Naive thymus-derived CD4-positive, alpha-beta T cell (primary cell): ENCODE data around the gene ZP2. TPM values are rescaled to one million over a fixed set of nuclear protein-coding genes. Genes with fewer than 3 reads are reported as not detected.

Experiments
- ATAC-seq: fragments of 150-1000 bp; cut with Tn5 transposase; 2 replicates; pipeline ENCODE4 v1.10.0; 2021; ENCODE audit warnings: mild to moderate bottlenecking, moderate library complexity
- CTCF ChIA-PET: fragments of 350-600 bp; sonication (Branson Sonifier 250); formaldehyde crosslinking; loops from one replicate; lab custom pipeline; 2021; ENCODE audit warnings: antibody characterized with exemption; lab: Charles Lee
- POLR2A ChIA-PET: fragments of 350-600 bp; sonication (Branson Sonifier 250); formaldehyde crosslinking; loops from one replicate; lab custom pipeline; 2021; ENCODE audit warnings: antibody characterized with exemption, inconsistent platforms; lab: Charles Lee
- DNase-seq, 9 donors: peaks; one replicate each; pipeline versions ENCODE4 v3.0.0 to v3.0.0-alpha.2; 2020 to 2022; ENCODE audit warnings: mixed read lengths in 1 of 9
- H3K27ac ChIP-seq: one replicate; pipeline ENCODE4 v1.7.0; 2013; ENCODE audit warnings: mild to moderate bottlenecking, low read depth, low read length, moderate library complexity
- H3K27me3 ChIP-seq, 2 donors: one replicate each; pipeline ENCODE4 v1.7.0; 2013; ENCODE audit warnings: low read length in 2 of 2, mild to moderate bottlenecking in 2 of 2, moderate library complexity in 2 of 2; ENCODE audit not compliant: control insufficient read depth in 2 of 2, insufficient read depth in 2 of 2
- H3K36me3 ChIP-seq, 3 experiments: 1 replicate in 2 of 3; 2 replicates in 1 of 3; pipeline ENCODE4 v1.7.0; 2013; ENCODE audit warnings: low read length in 3 of 3, mild to moderate bottlenecking in 3 of 3, moderate library complexity in 1 of 3; ENCODE audit not compliant: insufficient read depth in 3 of 3, control insufficient read depth in 2 of 3
- H3K4me1 ChIP-seq, 2 donors: one replicate each; pipeline ENCODE4 v1.7.0; 2013; ENCODE audit warnings: low read length in 2 of 2, mild to moderate bottlenecking in 2 of 2, moderate library complexity in 1 of 2; ENCODE audit not compliant: control insufficient read depth in 2 of 2, insufficient read depth in 2 of 2
- H3K4me3 ChIP-seq: 2 replicates; pipeline ENCODE4 v1.7.0; 2013; ENCODE audit warnings: mild to moderate bottlenecking, low read length
- H3K9me3 ChIP-seq, 3 experiments: 1 replicate in 2 of 3; 2 replicates in 1 of 3; pipeline ENCODE4 v1.7.0; 2013; ENCODE audit warnings: low read length in 3 of 3; ENCODE audit not compliant: control insufficient read depth in 2 of 3
- H3K27ac Mint-ChIP-seq, 9 donors: one replicate each; pipeline ENCODE4 v1.8.0; 2020 to 2022; ENCODE audit warnings: mixed read lengths in 9 of 9, mild to moderate bottlenecking in 8 of 9, moderate library complexity in 5 of 9, inconsistent platforms in 2 of 9
- H3K27me3 Mint-ChIP-seq, 5 donors: one replicate each; pipeline ENCODE4 v1.8.0; 2021 to 2022; ENCODE audit warnings: mixed read lengths in 5 of 5, mild to moderate bottlenecking in 1 of 5
- H3K36me3 Mint-ChIP-seq, 5 donors: one replicate each; pipeline ENCODE4 v1.8.0; 2020 to 2022; ENCODE audit warnings: mixed read lengths in 5 of 5, mild to moderate bottlenecking in 3 of 5, inconsistent platforms in 1 of 5
- H3K4me1 Mint-ChIP-seq, 7 donors: one replicate each; pipeline ENCODE4 v1.8.0; 2020 to 2022; ENCODE audit warnings: mixed read lengths in 7 of 7, mild to moderate bottlenecking in 3 of 7, inconsistent platforms in 1 of 7
- H3K4me3 Mint-ChIP-seq, 10 donors: one replicate each; pipeline ENCODE4 v1.8.0; 2020 to 2022; ENCODE audit warnings: mild to moderate bottlenecking in 10 of 10, mixed read lengths in 10 of 10, moderate library complexity in 6 of 10, inconsistent platforms in 2 of 10
- H3K9me3 Mint-ChIP-seq, 11 donors: one replicate each; pipeline ENCODE4 v1.8.0; 2020 to 2022; ENCODE audit warnings: mixed read lengths in 11 of 11, mild to moderate bottlenecking in 4 of 11, inconsistent platforms in 1 of 11, moderate library complexity in 1 of 11
- intact Hi-C, 2 donors: fragments of 100-400 bp; cut with micrococcal nuclease; formaldehyde crosslinking; loops; one replicate each; pipeline ENCODE4 v1.15.1; 2023
- polyA plus RNA-seq, 2 donors: library from polyadenylated mRNA; unstranded; fragments of 300-500 nt; fragmentation: Illumina TruSeq; gene quantifications; one replicate each; pipeline ENCODE4 v1.2.3, GENCODE V29; 2021
- total RNA-seq, 6 experiments: library from RNA in 5 of 6; stranded (reverse) in 5 of 6; gene quantifications; 1 replicate in 5 of 6; 2 replicates in 1 of 6; pipeline ENCODE4 v1.2.3 and lab custom pipeline; 2021 to 2026

The ZP2 gene
- total and polyA plus RNA-seq, 7 experiments from 2014 or later = not detected

GRCh38 chr16:21233045-21233520 lies 21.7 kb upstream of the ZP2 start:
- H3K4me3 ChIP-seq = no peak overlapping the region
- intact Hi-C loops = no loop called here
- ATAC-seq (no peak), DNase-seq (no peak)
- H3K4me1 Mint-ChIP-seq = no peaks in the 10 kb centered on the region
- peaks cover 0 to 1% (median 0%) of the 10 kb centered on the region in 11 donors for H3K9me3 Mint-ChIP-seq
- H3K27ac Mint-ChIP-seq = no peak overlapping the region
- no peak overlapping the region for H3K27ac ChIP-seq
- no peaks in the 10 kb centered on the region for H3K36me3 Mint-ChIP-seq
- CTCF ChIA-PET = no interaction called here
- POLR2A ChIA-PET = no interaction called here
- no peaks in the 10 kb centered on the region for H3K27me3 ChIP-seq
- no peaks in the 10 kb centered on the region for H3K36me3 ChIP-seq
- H3K27me3 Mint-ChIP-seq = peaks cover 37 to 61% (median 45%) of the 10 kb centered on the region in 5 donors
- no peaks in the 10 kb centered on the region for H3K9me3 ChIP-seq
- no peak overlapping the region for H3K4me3 Mint-ChIP-seq
- no peaks in the 10 kb centered on the region for H3K4me1 ChIP-seq

- intact Hi-C loops = no loop called here
- Histone ChIP-seq H3K27ac (no peak overlapping the region), H3K27me3 (no peaks in the 10 kb centered on the region), H3K4me3 (no peak overlapping the region), H3K4me1 (no peaks in the 10 kb centered on the region), H3K36me3 (no peaks in the 10 kb centered on the region), H3K9me3 (no peaks in the 10 kb centered on the region)
- no peak for DNase-seq
- Mint-ChIP-seq H3K27ac (no peak overlapping the region), H3K36me3 (no peaks in the 10 kb centered on the region), H3K4me3 (no peak overlapping the region), H3K9me3 (no peaks in the 10 kb centered on the region), H3K27me3 (peaks cover 30 to 53% (median 47%) of the 10 kb centered on the region in 5 donors), H3K4me1 (peaks cover 0 to 5% (median 0%) of the 10 kb centered on the region in 7 donors)
- POLR2A ChIA-PET = no interaction called here
- CTCF ChIA-PET = no interaction called here
- ATAC-seq = no peak
These were observed 17.0 kb upstream of the ZP2 start for GRCh38 chr16:21228361-21228872.

GRCh38 chr16:21227866-21228265 lies 16.5 kb upstream of the ZP2 start:
- ChIA-PET POLR2A (no interaction called here), CTCF (no interaction called here)
- Histone ChIP-seq H3K9me3 (no peaks in the 10 kb centered on the region), H3K27ac (no peak overlapping the region), H3K4me1 (no peaks in the 10 kb centered on the region), H3K27me3 (no peaks in the 10 kb centered on the region), H3K4me3 (no peak overlapping the region), H3K36me3 (no peaks in the 10 kb centered on the region)
- Mint-ChIP-seq H3K27ac (no peak overlapping the region), H3K4me1 (peaks cover 0 to 5% (median 0%) of the 10 kb centered on the region in 7 donors), H3K36me3 (no peaks in the 10 kb centered on the region), H3K4me3 (no peak overlapping the region), H3K9me3 (no peaks in the 10 kb centered on the region), H3K27me3 (peaks cover 31 to 53% (median 49%) of the 10 kb centered on the region in 5 donors)
- intact Hi-C loops = no loop called here
- DNase-seq (no peak), ATAC-seq (no peak)

GRCh38 chr16:21226749-21227148 lies 15.4 kb upstream of the ZP2 start:
- ATAC-seq (no peak), DNase-seq (no peak)
- ChIA-PET CTCF (no interaction called here), POLR2A (no interaction called here)
- peaks cover 33 to 56% (median 43%) of the 10 kb centered on the region in 5 donors for H3K27me3 Mint-ChIP-seq
- peaks cover 0 to 5% (median 0%) of the 10 kb centered on the region in 7 donors for H3K4me1 Mint-ChIP-seq
- no peak overlapping the region for H3K4me3 ChIP-seq
- intact Hi-C loops = no loop called here
- H3K36me3 Mint-ChIP-seq = no peaks in the 10 kb centered on the region
- H3K27me3 ChIP-seq = no peaks in the 10 kb centered on the region
- H3K4me1 ChIP-seq = no peaks in the 10 kb centered on the region
- no peaks in the 10 kb centered on the region for H3K36me3 ChIP-seq
- no peak overlapping the region for H3K4me3 Mint-ChIP-seq
- no peaks in the 10 kb centered on the region for H3K9me3 Mint-ChIP-seq
- H3K27ac ChIP-seq = no peak overlapping the region
- no peaks in the 10 kb centered on the region for H3K9me3 ChIP-seq
- H3K27ac Mint-ChIP-seq = no peak overlapping the region

- intact Hi-C loops = no loop called here
- no peak overlapping the region for H3K27ac Mint-ChIP-seq
These were observed 13.4 kb upstream of the ZP2 start for GRCh38 chr16:21224800-21225199.

GRCh38 chr16:21223787-21224186 lies 12.4 kb upstream of the ZP2 start:
- no peaks in the 10 kb centered on the region for H3K4me1 ChIP-seq
- CTCF ChIA-PET = no interaction called here
- no peak for ATAC-seq

More at GRCh38 chr16:21224800-21225199, 13.4 kb upstream of the ZP2 start:
- Histone ChIP-seq H3K27ac (no peak overlapping the region), H3K27me3 (no peaks in the 10 kb centered on the region), H3K36me3 (no peaks in the 10 kb centered on the region), H3K4me1 (no peaks in the 10 kb centered on the region), H3K4me3 (no peak overlapping the region), H3K9me3 (no peaks in the 10 kb centered on the region)
- POLR2A ChIA-PET = no interaction called here
- DNase-seq (no peak), ATAC-seq (no peak)
- no peaks in the 10 kb centered on the region for H3K9me3 Mint-ChIP-seq
- H3K27me3 Mint-ChIP-seq = peaks cover 33 to 51% (median 41%) of the 10 kb centered on the region in 5 donors
- H3K4me3 Mint-ChIP-seq = no peak overlapping the region
- CTCF ChIA-PET = no interaction called here
- peaks cover 0 to 5% (median 0%) of the 10 kb centered on the region in 7 donors for H3K4me1 Mint-ChIP-seq
- H3K36me3 Mint-ChIP-seq = no peaks in the 10 kb centered on the region

More at GRCh38 chr16:21223787-21224186, 12.4 kb upstream of the ZP2 start:
- H3K27me3 ChIP-seq = no peaks in the 10 kb centered on the region
- no peak for DNase-seq
- no peaks in the 10 kb centered on the region for H3K36me3 ChIP-seq
- Mint-ChIP-seq H3K27ac (no peak overlapping the region), H3K9me3 (no peaks in the 10 kb centered on the region), H3K4me1 (peaks cover 0 to 5% (median 0%) of the 10 kb centered on the region in 7 donors), H3K27me3 (peaks cover 31 to 50% (median 41%) of the 10 kb centered on the region in 5 donors), H3K4me3 (no peak overlapping the region), H3K36me3 (no peaks in the 10 kb centered on the region)
- intact Hi-C loops = no loop called here
- H3K4me3 ChIP-seq = no peak overlapping the region
- POLR2A ChIA-PET = no interaction called here
- H3K9me3 ChIP-seq = no peaks in the 10 kb centered on the region
- H3K27ac ChIP-seq = no peak overlapping the region
